ENCODE measurements around the gene OPN1MW3. TPM values are rescaled to one million over a fixed set of nuclear protein-coding genes. Genes with fewer than 3 reads are reported as not detected.

Gene OPN1MW3
- total RNA-seq, 1 experiment from 2014 or later: not detected

DNA sequence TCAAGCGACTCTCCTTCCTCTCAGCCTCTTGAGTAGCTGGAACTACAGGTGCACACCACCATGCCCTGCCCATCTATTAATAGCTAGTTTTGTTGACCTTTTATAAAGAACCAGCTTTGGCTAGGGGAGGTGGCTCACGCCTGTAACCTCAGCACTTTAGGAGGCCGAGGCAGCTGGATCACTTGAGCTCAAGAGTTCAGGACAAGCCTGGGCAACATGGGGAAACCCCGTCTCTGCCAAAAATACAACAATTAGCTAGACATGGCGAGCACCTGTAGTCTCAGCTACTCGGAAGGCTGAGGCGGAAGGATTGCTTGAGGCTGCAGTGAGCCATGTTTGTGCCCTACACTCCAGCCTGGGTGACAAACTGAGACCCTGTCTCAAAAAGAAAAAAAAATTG, 40.9 kb downstream of the OPN1MW3 start:
- Histone ChIP-seq H2BK20ac (ENCODE audit: low read depth, low read length, poor library complexity, severe bottlenecking) (no peak overlapping the region), H2BK120ac (ENCODE audit: low read depth, low read length, poor library complexity, severe bottlenecking) (no peak overlapping the region), H3K9ac (ENCODE audit: extremely low read depth, insufficient read length, low read length) (no peak overlapping the region), H3T11ph (ENCODE audit: low read length) (no peak overlapping the region), H3K9me3 (ENCODE audit: control insufficient read depth, low read depth, low read length) (peaks cover 11% of the 10 kb centered on the region), H3K27ac (ENCODE audit: insufficient read length, low read depth, low read length) (no peak overlapping the region), H3K14ac (ENCODE audit: insufficient read depth, low read length) (no peak overlapping the region), H3K27me3 (ENCODE audit: insufficient read depth, low read length) (no peaks in the 10 kb centered on the region), H3K23me2 (ENCODE audit: insufficient read length, low read depth, low read length, poor library complexity, severe bottlenecking) (no peaks in the 10 kb centered on the region), H2AK5ac (ENCODE audit: insufficient read length, low read length) (no peak overlapping the region), H3K4ac (ENCODE audit: low read depth, low read length) (no peak overlapping the region), H4K5ac (ENCODE audit: insufficient read length, low read depth, low read length) (no peak overlapping the region), H3K56ac (ENCODE audit: insufficient read length, low read depth, low read length) (no peak overlapping the region), H4K20me1 (ENCODE audit: control insufficient read depth, insufficient read depth, insufficient read length) (no peaks in the 10 kb centered on the region), H3K4me2 (ENCODE audit: insufficient read depth, insufficient read length, low read length) (no peak overlapping the region), H3K79me1 (ENCODE audit: insufficient read depth, low read depth, low read length, poor library complexity, severe bottlenecking) (no peaks in the 10 kb centered on the region), H3K4me1 (ENCODE audit: insufficient read depth, low read length) (no peaks in the 10 kb centered on the region), H4K8ac (replicated peaks; ENCODE audit: insufficient read length, low read depth, low read length) (no peak overlapping the region), H4K91ac (ENCODE audit: insufficient read length, low read depth, low read length) (no peak overlapping the region), H2BK12ac (ENCODE audit: insufficient read length, low read depth, low read length) (no peak overlapping the region), H2AFZ (ENCODE audit: low read length) (no peak overlapping the region), H2BK5ac (ENCODE audit: insufficient read length, low read length) (no peak overlapping the region), H3K79me2 (ENCODE audit: insufficient read depth, low read length) (no peaks in the 10 kb centered on the region), H2BK15ac (ENCODE audit: low read depth, low read length) (no peak overlapping the region), H3K23ac (ENCODE audit: insufficient read length, low read depth, low read length) (no peak overlapping the region), H3K18ac (ENCODE audit: insufficient read length, low read depth, low read length) (no peak overlapping the region)
- H3K4me3 Mint-ChIP-seq: no peak overlapping the region
- 0 out of 4 replicates have a peak, but pooled peaks cover 0 to 2% of the 10 kb centered on the region in 2 experiments for H3K4me1 Mint-ChIP-seq
- peaks cover 4 to 7% (median 5%) of the 10 kb centered on the region in 3 experiments; a peak in 6 of 7 replicates for H3K36me3 Mint-ChIP-seq (ENCODE audit: insufficient read depth in 1 of 3, low read depth in 3 of 3)
- H3K9me3 Mint-ChIP-seq: peaks cover 55 to 71% of the 10 kb centered on the region in 2 experiments
- no peak for DNase-seq
- TF ChIP-seq CTCF (conservative IDR thresholded peaks at IDR 0.05): no peak
- WGBS (ENCODE audit: extremely low coverage, insufficient read length, low lambda C conversion rate): no CpG with 5 or more reads among the region's 7 CpGs
- no peaks in the 10 kb centered on the region; the same call in none of the 2 replicates for H3K27me3 Mint-ChIP-seq (ENCODE audit: low read depth)
- no peak overlapping the region for H3K27ac Mint-ChIP-seq
